ENCODE measurements around the gene UBE2F. TPM values are rescaled to one million over a fixed set of nuclear protein-coding genes. Genes with fewer than 3 reads are reported as not detected.
"Not testable (repeated sequence)": the region's sequence is repeated elsewhere in the genome, so short reads cannot be mapped to it uniquely, and the experiment has no call there.

Gene UBE2F
- total and polyA plus RNA-seq, 2 of the 4 experiments (the other 2 are of a cell fraction) = 44.6 to 59.8 TPM

DNA sequence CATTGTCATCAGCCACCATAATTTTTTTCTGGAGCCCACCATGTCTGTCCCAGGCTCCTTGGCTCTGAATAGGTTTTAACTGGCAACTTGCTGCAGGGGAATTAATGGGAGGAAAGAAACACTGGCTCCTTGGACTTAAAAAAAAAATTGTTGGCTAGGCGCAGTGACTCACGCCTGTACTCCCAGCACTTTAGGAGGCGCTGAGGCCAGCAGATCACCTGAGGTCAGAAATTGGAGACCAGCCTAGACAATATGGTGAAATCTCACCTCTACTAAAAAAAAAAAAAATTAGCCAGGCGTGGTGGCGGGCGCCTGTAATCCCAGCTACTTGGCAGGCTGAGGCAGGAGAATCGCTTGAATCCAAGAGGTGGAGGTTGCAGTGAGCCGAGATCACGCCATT is 67.2 kb downstream of the UBE2F start:
- BruUV-seq (replicated peaks); H3K4me2 ChIP-seq (ENCODE audit: low read depth, low read length); H3K27me3 ChIP-seq (ENCODE audit: control insufficient read depth, insufficient read depth, low read length); H3K27ac ChIP-seq (ENCODE audit: insufficient read depth, low read length); dilution Hi-C loops (cut with HindIII; ENCODE audit: low sequenced_read_pairs, unreplicated experiment); H2BK20ac ChIP-seq (ENCODE audit: low read depth, low read length); H2BK5ac ChIP-seq (ENCODE audit: low read depth, low read length, poor library complexity, severe bottlenecking); H3K18ac ChIP-seq (ENCODE audit: low read depth, low read length); H4K91ac ChIP-seq (ENCODE audit: insufficient read depth, low read depth, low read length); H2BK15ac ChIP-seq (ENCODE audit: low read depth, low read length); H3K14ac ChIP-seq (replicated peaks; ENCODE audit: low read depth, low read length); H2BK120ac ChIP-seq (ENCODE audit: low read depth, low read length); DNase-seq; H3K23ac ChIP-seq (ENCODE audit: low read depth, low read length); in situ Hi-C loops (cut with MboI; ENCODE audit: low sequenced_read_pairs); ATAC-seq (ENCODE audit: low read depth); H3K4me1 ChIP-seq (ENCODE audit: control insufficient read depth, insufficient read depth, low read length); H3K4me3 ChIP-seq (ENCODE audit: insufficient read depth, low read depth, low read length); intact Hi-C loops (cut with micrococcal nuclease); H2AFZ ChIP-seq (replicated peaks; ENCODE audit: low read length, poor library complexity); H4K5ac ChIP-seq (ENCODE audit: low read depth, low read length); H2AK5ac ChIP-seq (ENCODE audit: low read depth, low read length); H2AK9ac ChIP-seq (replicated peaks; ENCODE audit: low read depth, low read length, poor library complexity); H3K4ac ChIP-seq (ENCODE audit: low read depth, low read length); H3K9ac ChIP-seq (ENCODE audit: low read depth, low read length); CTCF ChIA-PET; H3K56ac ChIP-seq (ENCODE audit: extremely low read depth, insufficient read depth, low read length); H4K20me1 ChIP-seq (ENCODE audit: insufficient read depth, low read length); H3K9me3 ChIP-seq (ENCODE audit: control insufficient read depth, insufficient read depth, low read length); H4K8ac ChIP-seq (ENCODE audit: low read depth in 2 of 2, low read length in 2 of 2); POLR2A ChIA-PET (ENCODE audit: unreplicated experiment): not testable (repeated sequence)
- Histone ChIP-seq H3K9me1 (ENCODE audit: insufficient read depth, low read length) (peaks cover 12% of the 10 kb centered on the region; the same call in 1 of the 2 replicates), H3K36me3 (ENCODE audit: control insufficient read depth, insufficient read depth, low read length) (peaks cover 51% of the 10 kb centered on the region), H3K79me1 (ENCODE audit: low read depth in 1 of 2, low read length in 2 of 2) (peaks cover 0 to 17% of the 10 kb centered on the region in 2 experiments; a peak in 2 of 4 replicates)
- no CpG with 5 or more reads among the region's 9 CpGs for WGBS, 2 experiments (ENCODE audit: extremely low coverage in 2 of 2, insufficient read length in 1 of 2)
